Ecto neural progenitor cell (in vitro differentiated cells): Measurements from ENCODE around the gene SLC10A3.

ENCODE experiments used
- DNase-seq: peaks from one replicate; pipeline ENCODE4 v3.0.0-alpha.2; 2018; ENCODE audit warnings: low spot score

The SLC10A3 gene

GRCh38 chrX:154463611-154464220, 26.7 kb downstream of the SLC10A3 start:
- DNase-seq: no peak

GRCh38 chrX:154462396-154462795, 28.0 kb downstream of the SLC10A3 start:
- DNase-seq: no peak

- no peak for DNase-seq
These were observed 30.1 kb downstream of the SLC10A3 start for GRCh38 chrX:154460326-154460725.

- DNase-seq: no peak
These were observed 30.6 kb downstream of the SLC10A3 start for GRCh38 chrX:154459832-154460231.

GRCh38 chrX:154458954-154459778, 31.3 kb downstream of the SLC10A3 start:
- no peak for DNase-seq

- peak; percentile 70 for DNase-seq
These were observed 32.1 kb downstream of the SLC10A3 start, which contains the start of gene PLXNA3 for GRCh38 chrX:154458116-154458953. Gene PLXNA3, plus strand, starts transcription at chrX:154458281. Its CDS starts 1,903 bp downstream, at chrX:154460184.

GRCh38 chrX:154457491-154458115, 32.8 kb downstream of the SLC10A3 start:
- DNase-seq: no peak

- no peak for DNase-seq
These were observed 37.6 kb downstream of the SLC10A3 start for GRCh38 chrX:154452823-154453222.

- DNase-seq: no peak
These were observed 40.1 kb downstream of the SLC10A3 start for GRCh38 chrX:154450312-154450711.

- DNase-seq: no peak
These were observed 40.8 kb downstream of the SLC10A3 start for GRCh38 chrX:154449618-154450017.

- DNase-seq: no peak
These were observed 41.9 kb downstream of the SLC10A3 start for GRCh38 chrX:154448484-154448883.

GRCh38 chrX:154446430-154446829, 44.0 kb downstream of the SLC10A3 start:
- DNase-seq: no peak

GRCh38 chrX:154445776-154446175, 44.7 kb downstream of the SLC10A3 start:
- DNase-seq: no peak

GRCh38 chrX:154444755-154445246, 45.6 kb downstream of the SLC10A3 start:
- DNase-seq: no peak

- DNase-seq: peak; percentile 78
These were observed 46.3 kb downstream of the SLC10A3 start, which contains the start of gene FAM50A for GRCh38 chrX:154443992-154444754. Gene FAM50A, plus strand, starts transcription at chrX:154444141. Its CDS starts 95 bp downstream, at chrX:154444236.

GRCh38 chrX:154443479-154443910, 46.9 kb downstream of the SLC10A3 start:
- no peak for DNase-seq

- DNase-seq: no peak
These were observed 48.3 kb downstream of the SLC10A3 start for GRCh38 chrX:154441984-154442707.

GRCh38 chrX:154441564-154441963, 48.9 kb downstream of the SLC10A3 start:
- no peak for DNase-seq

GRCh38 chrX:154440623-154441357, 49.6 kb downstream of the SLC10A3 start:
- DNase-seq: no peak
